CD4-positive, CD25-positive, alpha-beta regulatory T cell (primary cell): ENCODE data around the gene FITM2. TPM values are rescaled to one million over a fixed set of nuclear protein-coding genes. Genes with fewer than 3 reads are reported as not detected.

Experiments
- ATAC-seq, 2 donors: fragments of 150-1000 bp; cut with Tn5 transposase; one replicate each; pipeline ENCODE4 v1.10.0; 2021; ENCODE audit warnings: low read depth in 2 of 2, moderate number of reproducible peaks in 2 of 2, moderate library complexity in 1 of 2
- DNase-seq, 3 donors: peaks; one replicate each; pipeline versions ENCODE4 v3.0.0 to v3.0.0-alpha.2; 2012 to 2022; ENCODE audit warnings: mixed read lengths in 1 of 3
- H3K27ac ChIP-seq: one replicate; pipeline ENCODE4 v1.7.0; 2013; ENCODE audit warnings: mild to moderate bottlenecking, low read length; ENCODE audit not compliant: insufficient read depth, poor library complexity, severe bottlenecking
- H3K27me3 ChIP-seq: one replicate; pipeline ENCODE4 v1.7.0; 2013; ENCODE audit warnings: low read length; ENCODE audit not compliant: control insufficient read depth, insufficient read depth
- H3K36me3 ChIP-seq: one replicate; pipeline ENCODE4 v1.7.0; 2013; ENCODE audit warnings: mild to moderate bottlenecking, low read length, moderate library complexity; ENCODE audit not compliant: control insufficient read depth, insufficient read depth
- H3K4me1 ChIP-seq: 2 replicates; pipeline ENCODE4 v1.7.0; 2013; ENCODE audit warnings: mild to moderate bottlenecking, low read length; ENCODE audit not compliant: insufficient read depth, control insufficient read depth, poor library complexity, severe bottlenecking
- H3K4me3 ChIP-seq: one replicate; pipeline ENCODE4 v1.7.0; 2013; ENCODE audit warnings: low read depth, mild to moderate bottlenecking, low read length, moderate library complexity
- H3K9me3 ChIP-seq, 2 experiments: 1 replicate in 1 of 2; 2 replicates in 1 of 2; pipeline ENCODE4 v1.7.0; 2013; ENCODE audit warnings: low read length in 2 of 2, mild to moderate bottlenecking in 1 of 2, moderate library complexity in 1 of 2; ENCODE audit not compliant: control insufficient read depth in 2 of 2
- H3K27ac Mint-ChIP-seq, 3 donors: one replicate each; pipeline ENCODE4 v1.8.0; 2020 to 2022; ENCODE audit warnings: mild to moderate bottlenecking in 3 of 3, mixed read lengths in 3 of 3, moderate library complexity in 2 of 3
- H3K27me3 Mint-ChIP-seq: one replicate; pipeline ENCODE4 v1.8.0; 2022; ENCODE audit warnings: mild to moderate bottlenecking, mixed read lengths
- H3K36me3 Mint-ChIP-seq: one replicate; pipeline ENCODE4 v1.8.0; 2020; ENCODE audit warnings: mixed read lengths
- H3K4me1 Mint-ChIP-seq, 4 donors: one replicate each; pipeline ENCODE4 v1.8.0; 2020 to 2022; ENCODE audit warnings: mixed read lengths in 4 of 4, mild to moderate bottlenecking in 1 of 4
- H3K4me3 Mint-ChIP-seq, 4 donors: one replicate each; pipeline ENCODE4 v1.8.0; 2020 to 2022; ENCODE audit warnings: mild to moderate bottlenecking in 4 of 4, mixed read lengths in 4 of 4, moderate library complexity in 3 of 4
- H3K9me3 Mint-ChIP-seq, 7 donors: one replicate each; pipeline ENCODE4 v1.8.0; 2020 to 2022; ENCODE audit warnings: mixed read lengths in 7 of 7, mild to moderate bottlenecking in 3 of 7, moderate library complexity in 2 of 7
- polyA plus RNA-seq, 4 donors: library from polyadenylated mRNA; unstranded; fragments of 300-500 nt; fragmentation: Illumina TruSeq; gene quantifications; one replicate each; pipeline ENCODE4 v1.2.3, GENCODE V29; 2021
- total RNA-seq: library from RNA; stranded (reverse); gene quantifications from one replicate; pipeline ENCODE4 v1.2.3, GENCODE V29; 2022

FITM2 gene
- total RNA-seq = 4.4 TPM
- polyA plus RNA-seq = 1 to 10 TPM in 2 of 4 donors, under 1 TPM in 2; 0.73 to 2.4 (median 1.0) TPM

- ATAC-seq = peak; percentile 91 to 93
- peak within 1 kb of the TSS; percentile 88 to 96 (median 94) for H3K4me3 Mint-ChIP-seq
- peaks cover 16% of the 10 kb centered on the region for H3K27me3 Mint-ChIP-seq
- peak within 1 kb of the TSS; percentile 86 to 96 (median 94) for H3K27ac Mint-ChIP-seq
- peaks cover 21% of the 10 kb centered on the region for H3K4me1 ChIP-seq
- peak; percentile 98 for DNase-seq
- peaks cover 0 to under 1% (median 0%) of the 10 kb centered on the region in 7 donors for H3K9me3 Mint-ChIP-seq
- H3K4me3 ChIP-seq = peak within 1 kb of the TSS; percentile 70
- H3K27me3 ChIP-seq = no peaks in the 10 kb centered on the region
- peaks cover 5% of the 10 kb centered on the region for H3K36me3 Mint-ChIP-seq
- peaks cover 9% of the 10 kb centered on the region for H3K36me3 ChIP-seq
- H3K9me3 ChIP-seq = no peaks in the 10 kb centered on the region
- H3K4me1 Mint-ChIP-seq = peaks cover 4 to 30% (median 19%) of the 10 kb centered on the region in 4 donors
- H3K27ac ChIP-seq = peak within 1 kb of the TSS; percentile 72
Measured at GRCh38 chr20:44310664-44311639, at the start of gene FITM2. FITM2 (minus strand) TSS chr20:44311202; CDS start chr20:44311148, 54 bp downstream.

- Mint-ChIP-seq H3K4me1 (no peaks in the 10 kb centered on the region), H3K27me3 (peaks cover 8% of the 10 kb centered on the region), H3K4me3 (no peak overlapping the region), H3K36me3 (no peaks in the 10 kb centered on the region), H3K27ac (no peak overlapping the region), H3K9me3 (no peaks in the 10 kb centered on the region)
- Histone ChIP-seq H3K9me3 (no peaks in the 10 kb centered on the region), H3K27ac (no peak overlapping the region), H3K4me3 (no peak overlapping the region), H3K4me1 (no peaks in the 10 kb centered on the region), H3K27me3 (peaks cover 3% of the 10 kb centered on the region), H3K36me3 (no peaks in the 10 kb centered on the region)
- no peak for DNase-seq
- no peak for ATAC-seq
Measured at GRCh38 chr20:44360221-44360620, 49.2 kb upstream of the FITM2 start.

GRCh38 chr20:44358776-44359175 lies 47.8 kb upstream of the FITM2 start:
- Histone ChIP-seq H3K9me3 (no peaks in the 10 kb centered on the region), H3K27ac (no peak overlapping the region), H3K27me3 (peaks cover 3% of the 10 kb centered on the region), H3K36me3 (no peaks in the 10 kb centered on the region), H3K4me3 (no peak overlapping the region), H3K4me1 (no peaks in the 10 kb centered on the region)
- H3K4me1 Mint-ChIP-seq = no peaks in the 10 kb centered on the region
- H3K36me3 Mint-ChIP-seq = no peaks in the 10 kb centered on the region
- H3K27me3 Mint-ChIP-seq = peaks cover 18% of the 10 kb centered on the region
- no peak for DNase-seq
- no peak overlapping the region for H3K4me3 Mint-ChIP-seq
- no peak for ATAC-seq
- no peaks in the 10 kb centered on the region for H3K9me3 Mint-ChIP-seq
- no peak overlapping the region for H3K27ac Mint-ChIP-seq

GRCh38 chr20:44357555-44358125 lies 46.6 kb upstream of the FITM2 start:
- Histone ChIP-seq H3K36me3 (no peaks in the 10 kb centered on the region), H3K27ac (no peak overlapping the region), H3K4me3 (no peak overlapping the region), H3K4me1 (no peaks in the 10 kb centered on the region), H3K27me3 (peaks cover 3% of the 10 kb centered on the region), H3K9me3 (no peaks in the 10 kb centered on the region)
- Mint-ChIP-seq H3K4me3 (no peak overlapping the region), H3K4me1 (no peaks in the 10 kb centered on the region), H3K36me3 (no peaks in the 10 kb centered on the region), H3K27me3 (peaks cover 18% of the 10 kb centered on the region), H3K27ac (no peak overlapping the region), H3K9me3 (no peaks in the 10 kb centered on the region)
- DNase-seq (no peak), ATAC-seq (no peak)

- no peak for ATAC-seq
- no peak overlapping the region for H3K27ac Mint-ChIP-seq
- H3K4me1 ChIP-seq = no peaks in the 10 kb centered on the region
- DNase-seq = no peak
- H3K36me3 Mint-ChIP-seq = no peaks in the 10 kb centered on the region
- H3K4me3 Mint-ChIP-seq = no peak overlapping the region
- H3K27me3 Mint-ChIP-seq = peaks cover 18% of the 10 kb centered on the region
- no peaks in the 10 kb centered on the region for H3K9me3 Mint-ChIP-seq
- peaks cover 3% of the 10 kb centered on the region for H3K27me3 ChIP-seq
- no peaks in the 10 kb centered on the region for H3K9me3 ChIP-seq
- no peak overlapping the region for H3K27ac ChIP-seq
- no peaks in the 10 kb centered on the region for H3K4me1 Mint-ChIP-seq
- H3K4me3 ChIP-seq = no peak overlapping the region
- no peaks in the 10 kb centered on the region for H3K36me3 ChIP-seq
Measured at GRCh38 chr20:44357020-44357419, 46.0 kb upstream of the FITM2 start.

- DNase-seq (no peak), ATAC-seq (no peak)
- H3K4me1 Mint-ChIP-seq = no peaks in the 10 kb centered on the region
- no peaks in the 10 kb centered on the region for H3K36me3 ChIP-seq
- H3K4me1 ChIP-seq = no peaks in the 10 kb centered on the region
- H3K36me3 Mint-ChIP-seq = no peaks in the 10 kb centered on the region
- no peaks in the 10 kb centered on the region for H3K9me3 Mint-ChIP-seq
- H3K27me3 Mint-ChIP-seq = peaks cover 18% of the 10 kb centered on the region
- H3K27me3 ChIP-seq = peaks cover 3% of the 10 kb centered on the region
- H3K4me3 ChIP-seq = no peak overlapping the region
- H3K4me3 Mint-ChIP-seq = no peak overlapping the region
- no peaks in the 10 kb centered on the region for H3K9me3 ChIP-seq
- no peak overlapping the region for H3K27ac Mint-ChIP-seq
- H3K27ac ChIP-seq = no peak overlapping the region
Measured at GRCh38 chr20:44356353-44356723, 45.3 kb upstream of the FITM2 start.

GRCh38 chr20:44355498-44356352 lies 44.7 kb upstream of the FITM2 start, which contains the start of gene HNF4A:
HNF4A (plus strand) TSS chr20:44355699; CDS start chr20:44355805, 106 bp downstream.
- no peak for ATAC-seq
- H3K9me3 Mint-ChIP-seq = no peaks in the 10 kb centered on the region
- Histone ChIP-seq H3K36me3 (no peaks in the 10 kb centered on the region), H3K4me3 (no peak within 1 kb of the TSS), H3K27me3 (peaks cover 3% of the 10 kb centered on the region), H3K4me1 (no peaks in the 10 kb centered on the region), H3K27ac (no peak within 1 kb of the TSS), H3K9me3 (no peaks in the 10 kb centered on the region)
- H3K4me1 Mint-ChIP-seq = no peaks in the 10 kb centered on the region
- H3K36me3 Mint-ChIP-seq = no peaks in the 10 kb centered on the region
- DNase-seq = no peak
- H3K27ac Mint-ChIP-seq = no peak within 1 kb of the TSS
- H3K4me3 Mint-ChIP-seq = no peak within 1 kb of the TSS
- H3K27me3 Mint-ChIP-seq = peaks cover 20% of the 10 kb centered on the region
